IPS-18c (cell line): ENCODE measurements around the gene NNAT.

Source experiments
- H3K4me3 ChIP-seq: 2 replicates; pipeline ENCODE4 v1.7.0; 2013; ENCODE audit warnings: low read depth, mild to moderate bottlenecking, low read length, moderate library complexity; ENCODE audit not compliant: insufficient read depth
- H3K9me3 ChIP-seq: one replicate; pipeline ENCODE4 v1.6.1; 2013; ENCODE audit warnings: mild to moderate bottlenecking, low read length, moderate library complexity; ENCODE audit not compliant: control insufficient read depth, insufficient read depth

Gene NNAT

DNA sequence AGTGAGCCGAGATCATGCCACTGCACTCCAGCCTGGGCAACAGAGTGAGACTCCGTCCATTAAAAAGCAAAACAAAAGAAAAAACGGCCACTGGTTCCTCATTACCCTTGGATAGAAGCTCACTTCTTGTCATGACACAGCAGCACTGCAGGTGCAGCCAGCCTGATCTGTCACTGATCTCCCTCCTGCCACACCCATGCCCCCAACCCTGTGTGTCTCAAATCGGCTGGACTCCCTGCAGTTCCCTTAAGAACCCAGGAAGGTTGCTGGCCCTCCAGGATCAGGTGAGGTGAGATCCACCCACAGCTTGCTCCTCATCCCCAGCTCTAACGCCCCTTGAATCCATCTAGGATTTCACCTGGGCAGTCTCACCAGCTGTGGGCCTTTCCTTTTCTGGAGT, 26.3 kb upstream of the NNAT start:
- Histone ChIP-seq H3K9me3 (no peaks in the 10 kb centered on the region), H3K4me3 (no peak overlapping the region; the same call in 1 of the 2 replicates)

DNA sequence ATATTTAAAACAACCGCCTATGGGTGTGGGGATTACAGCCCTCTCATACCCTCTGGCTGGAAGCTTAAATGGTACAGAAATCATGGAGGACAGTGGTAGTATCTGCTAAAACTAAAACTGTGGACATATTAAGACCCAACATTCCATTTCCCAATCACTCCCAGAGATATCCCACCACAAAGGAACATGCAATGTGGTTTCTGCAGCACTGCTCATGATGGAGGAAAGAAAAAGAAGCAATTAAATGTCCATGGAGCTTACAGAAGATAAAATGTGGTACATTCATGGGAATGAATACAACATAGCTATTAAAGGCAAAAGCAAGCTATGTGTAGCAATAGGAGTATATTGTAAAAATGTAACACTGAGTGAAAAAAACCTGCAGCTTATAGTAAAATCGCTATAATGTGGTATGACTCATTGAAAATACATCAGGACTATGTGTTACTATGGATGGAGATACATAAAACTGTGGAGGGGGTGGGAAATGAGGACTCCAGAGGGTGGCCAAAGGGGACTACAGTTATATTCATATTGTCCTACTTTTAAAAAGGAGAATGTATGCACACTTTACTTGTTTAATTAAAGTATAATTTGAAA, 22.9 kb upstream of the NNAT start:
- Histone ChIP-seq H3K9me3 (no peaks in the 10 kb centered on the region), H3K4me3 (no peak overlapping the region)

DNA sequence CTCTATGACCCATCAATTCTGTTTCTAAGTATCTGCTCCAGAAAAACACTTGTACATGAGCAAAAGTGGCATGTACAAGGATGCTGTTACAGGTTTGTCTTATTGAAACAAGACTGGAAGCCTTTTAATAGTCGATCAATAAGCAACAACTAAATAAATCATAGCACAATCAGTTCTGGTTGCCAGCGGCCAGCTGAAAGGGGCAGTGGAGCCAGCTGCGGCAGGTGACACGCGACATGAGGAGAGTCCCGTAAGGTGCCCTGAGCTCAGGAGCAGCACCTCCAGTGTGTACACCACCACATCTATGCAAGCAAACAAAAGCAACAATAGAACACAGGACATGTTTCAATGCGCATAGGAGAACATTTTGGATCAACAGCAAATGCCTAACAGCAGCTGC, 20.7 kb upstream of the NNAT start:
- no peak overlapping the region for H3K4me3 ChIP-seq
- H3K9me3 ChIP-seq, result no peaks in the 10 kb centered on the region

DNA sequence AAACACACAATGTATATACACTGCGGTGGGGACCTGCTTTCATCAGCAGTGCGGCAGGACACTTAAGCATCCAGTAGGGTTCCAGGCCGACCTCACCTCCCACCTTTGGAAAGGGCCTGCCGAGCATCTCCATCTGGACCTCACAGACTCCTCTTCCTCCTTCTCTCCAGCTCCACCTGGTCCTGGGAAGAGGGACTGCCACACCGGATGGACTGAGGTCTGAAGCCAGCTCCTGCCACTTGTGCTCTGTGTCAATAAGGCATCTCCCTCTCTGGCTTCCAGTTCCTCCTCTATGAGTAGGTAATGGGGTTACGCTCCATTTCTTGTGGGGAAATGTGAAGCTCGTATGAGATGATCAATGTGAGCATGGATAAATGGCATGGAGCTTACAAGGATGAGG, 19.1 kb upstream of the NNAT start:
- H3K4me3 ChIP-seq, result no peak overlapping the region

DNA sequence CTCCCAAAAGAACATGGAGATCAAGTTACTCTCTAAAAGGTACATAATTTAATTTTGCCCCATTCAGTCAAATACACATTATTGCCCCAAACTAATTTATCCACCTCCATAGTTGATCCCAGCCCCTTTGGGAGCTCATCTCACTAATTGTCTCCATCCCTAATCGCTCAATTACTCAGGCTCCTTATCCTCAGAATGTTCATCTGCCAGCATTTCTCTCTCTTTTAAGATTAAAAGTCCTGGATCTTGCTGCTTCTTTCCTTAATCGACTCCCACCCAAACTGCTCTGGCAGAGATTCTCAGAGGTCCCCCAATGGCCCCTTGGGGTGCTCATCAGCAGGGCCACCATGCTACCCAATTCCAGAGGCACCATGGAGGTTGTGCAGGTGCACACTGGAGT, 18.4 kb upstream of the NNAT start:
- no peak overlapping the region for H3K4me3 ChIP-seq
- H3K9me3 ChIP-seq, result no peaks in the 10 kb centered on the region

More for the DNA sequence above, 19.1 kb upstream of the NNAT start:
- H3K9me3 ChIP-seq, result no peaks in the 10 kb centered on the region

DNA sequence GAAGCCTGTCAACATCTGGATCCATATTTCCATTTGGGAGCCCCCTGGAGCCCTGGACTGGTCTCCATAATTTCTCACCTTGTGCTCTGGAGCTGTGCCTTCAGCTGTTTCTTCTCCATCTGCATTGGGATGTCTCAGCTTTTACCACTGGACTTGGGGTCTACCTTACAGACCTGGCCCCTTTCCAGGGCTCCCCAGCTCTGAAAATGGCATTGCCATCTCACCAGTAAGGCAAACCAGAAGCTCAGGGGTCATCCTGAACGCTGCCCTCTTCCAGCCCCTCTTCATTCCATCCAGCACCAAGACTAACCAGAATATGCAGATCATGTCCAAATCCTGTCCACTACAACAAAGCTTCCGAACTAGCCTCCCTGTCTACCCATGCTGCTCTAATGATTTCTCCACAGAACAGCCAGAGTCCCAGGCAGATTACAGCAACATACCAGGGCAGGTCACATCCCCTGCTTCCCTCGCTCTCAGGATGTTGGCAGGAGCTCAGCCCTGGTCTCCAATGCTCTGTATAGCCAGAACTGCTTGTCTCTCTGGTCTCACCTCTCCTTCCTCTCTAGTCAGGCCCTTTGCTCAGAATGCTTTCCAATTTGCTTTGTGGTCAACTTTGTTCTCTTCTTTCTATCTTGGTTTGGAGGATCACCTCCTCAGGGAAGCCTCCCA, 17.7 kb upstream of the NNAT start:
- Histone ChIP-seq H3K9me3 (no peaks in the 10 kb centered on the region), H3K4me3 (no peak overlapping the region)

DNA sequence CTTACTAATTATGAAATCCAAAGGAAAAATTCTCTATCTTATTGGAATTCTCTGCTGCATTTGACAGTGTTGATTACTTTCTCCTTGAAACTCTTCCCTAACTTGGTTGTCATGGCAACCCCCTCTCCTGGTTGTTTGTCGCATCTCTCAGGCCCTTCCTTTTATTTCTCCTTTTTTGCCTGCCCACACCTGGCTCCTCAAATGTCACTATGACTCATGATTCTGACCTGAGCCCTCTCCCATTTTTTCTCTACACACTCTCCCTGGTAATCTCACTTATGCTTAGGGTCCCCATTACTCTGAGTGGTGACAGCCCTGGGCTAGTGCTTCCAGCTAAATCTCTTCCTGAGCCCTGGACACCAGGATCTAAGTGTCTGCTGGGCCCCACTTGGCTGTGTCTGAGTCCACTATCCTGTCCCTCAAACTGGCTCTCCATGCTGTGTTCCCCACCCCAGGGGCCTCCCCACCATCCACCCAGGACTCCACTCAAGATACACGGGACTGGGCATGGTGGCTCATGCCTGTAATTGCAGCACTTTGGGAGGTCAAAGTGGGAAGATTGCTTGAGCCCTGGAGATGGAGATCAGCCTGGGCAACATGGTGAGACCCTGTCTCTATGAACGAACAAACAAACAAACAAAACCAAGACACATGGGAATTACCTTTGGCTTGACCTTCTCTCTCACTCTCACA, 16.5 kb upstream of the NNAT start:
- H3K4me3 ChIP-seq, result no peak overlapping the region
- no peaks in the 10 kb centered on the region for H3K9me3 ChIP-seq

DNA sequence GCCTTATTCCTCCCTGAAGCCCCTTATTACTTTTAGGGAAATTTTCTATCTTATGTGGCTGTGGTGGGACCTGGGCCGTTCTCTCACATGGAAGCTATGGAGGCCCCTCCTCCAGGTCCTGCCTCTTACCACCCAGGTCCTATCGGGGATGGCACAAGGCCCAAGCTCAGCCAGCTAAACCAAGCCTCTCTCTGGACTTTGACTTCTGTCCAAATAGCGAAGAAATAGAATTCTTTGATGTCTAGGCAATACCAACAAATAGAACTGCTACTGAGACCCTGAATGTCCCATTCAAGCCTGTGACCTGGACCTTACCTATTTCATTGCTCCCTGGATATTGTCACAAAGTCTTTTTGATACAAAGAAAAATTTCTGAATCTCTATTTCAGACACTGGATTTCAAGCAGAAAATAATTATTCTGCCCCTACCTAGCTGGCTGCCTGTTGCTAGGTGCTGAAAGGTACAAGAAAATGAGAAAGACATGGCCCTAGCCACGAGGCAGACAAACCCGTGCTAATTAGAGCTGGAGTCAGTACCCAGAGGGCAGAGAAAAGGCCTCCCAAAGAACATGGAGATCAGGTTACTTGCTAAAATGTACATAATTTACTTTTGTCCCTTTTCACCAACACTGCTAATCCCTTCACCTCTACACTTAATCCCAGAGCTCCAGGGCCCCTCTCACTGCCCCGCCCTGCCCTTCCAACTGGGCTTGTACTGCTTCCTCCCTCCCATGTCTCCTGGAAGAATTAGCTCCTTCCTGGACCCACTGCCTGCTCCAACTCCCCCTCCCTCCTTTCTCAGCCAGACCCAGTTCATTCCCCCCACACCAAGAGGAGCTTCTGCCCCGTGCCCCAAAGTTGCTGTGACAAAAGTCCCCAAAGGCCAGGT, 15.5 kb upstream of the NNAT start:
- H3K4me3 ChIP-seq, result no peak overlapping the region
- H3K9me3 ChIP-seq, result no peaks in the 10 kb centered on the region

DNA sequence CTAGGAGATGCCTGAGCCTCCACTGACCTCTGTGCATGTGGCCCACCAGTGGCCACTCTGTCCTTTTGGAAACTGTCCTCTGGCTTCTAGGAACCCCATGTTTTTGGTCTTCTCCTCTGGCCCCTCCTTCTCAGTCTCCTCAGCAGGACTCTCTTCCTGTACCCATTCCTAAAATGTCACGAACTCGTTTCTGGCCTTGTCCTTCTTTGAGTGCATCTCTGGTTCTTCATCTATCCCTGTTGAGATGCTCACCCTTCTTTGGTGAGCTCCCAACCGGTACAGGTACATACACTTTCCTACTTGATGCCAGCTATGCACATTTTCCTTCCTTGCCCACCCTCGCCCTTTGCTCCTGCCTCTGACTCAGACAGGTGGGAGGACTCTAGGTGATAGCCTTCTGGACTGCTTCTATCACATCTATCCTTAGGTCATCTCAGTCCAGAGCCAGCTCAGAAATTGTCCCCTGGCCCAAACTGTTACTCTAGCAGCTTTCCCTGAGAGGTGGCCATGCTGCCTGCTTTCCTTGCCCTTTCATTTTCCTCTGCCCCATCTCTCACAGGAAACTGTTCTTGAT, 14.8 kb upstream of the NNAT start:
- H3K4me3 ChIP-seq, result no peak overlapping the region

DNA sequence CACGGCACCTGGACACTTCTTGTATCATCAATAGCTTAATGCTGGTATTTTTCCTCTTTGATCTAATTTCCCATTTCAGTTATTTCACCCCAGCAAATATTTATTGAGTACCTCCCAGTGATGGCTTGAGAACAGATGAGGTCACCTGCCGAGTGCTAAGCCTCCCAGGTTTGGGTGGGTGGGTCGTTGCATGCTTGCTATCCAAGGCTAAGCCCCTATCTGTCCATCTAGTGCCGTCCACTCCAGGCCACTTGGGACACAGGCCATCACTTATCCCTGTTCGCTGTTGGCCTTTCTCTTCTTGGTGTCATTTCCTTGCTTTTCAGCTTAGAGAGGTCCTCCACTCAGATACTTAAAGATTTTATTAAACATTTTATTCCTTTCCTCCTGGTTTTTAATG, 10.8 kb upstream of the NNAT start:
- Histone ChIP-seq H3K9me3 (no peaks in the 10 kb centered on the region), H3K4me3 (no peak overlapping the region)

More for the DNA sequence above, 14.8 kb upstream of the NNAT start:
- H3K9me3 ChIP-seq, result no peaks in the 10 kb centered on the region

DNA sequence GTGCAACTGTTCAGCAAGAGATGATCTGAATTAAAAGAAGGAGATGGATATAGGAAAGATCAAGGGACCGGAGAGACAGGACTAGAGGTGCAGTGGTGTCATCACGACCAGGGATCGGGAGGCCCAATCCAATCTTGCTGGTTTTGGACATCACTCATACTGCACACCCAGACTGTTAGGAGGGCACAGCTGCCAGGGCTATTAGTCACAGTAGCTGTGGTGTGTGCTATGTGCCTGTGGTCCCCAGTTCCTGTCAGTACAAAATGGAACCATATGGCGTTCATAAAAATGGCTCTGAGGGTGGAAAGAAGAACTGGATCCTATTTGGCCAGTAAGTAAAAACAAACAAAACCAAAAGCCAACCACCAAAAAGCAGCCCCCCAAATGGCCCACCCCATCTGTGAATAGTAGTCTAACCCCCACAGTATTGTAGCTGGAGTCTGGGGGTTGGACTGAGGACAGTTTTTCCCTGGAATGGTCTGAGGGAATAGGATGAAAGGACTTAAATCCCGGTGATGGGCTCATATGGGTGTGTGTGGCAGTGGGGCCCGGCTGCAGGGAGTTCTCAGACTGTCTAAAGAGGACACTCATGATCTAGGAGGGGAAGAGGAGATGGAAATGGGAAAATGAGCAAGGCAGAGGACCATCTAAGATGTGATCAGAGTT, 9.3 kb upstream of the NNAT start:
- no peaks in the 10 kb centered on the region for H3K9me3 ChIP-seq
- no peak overlapping the region for H3K4me3 ChIP-seq

DNA sequence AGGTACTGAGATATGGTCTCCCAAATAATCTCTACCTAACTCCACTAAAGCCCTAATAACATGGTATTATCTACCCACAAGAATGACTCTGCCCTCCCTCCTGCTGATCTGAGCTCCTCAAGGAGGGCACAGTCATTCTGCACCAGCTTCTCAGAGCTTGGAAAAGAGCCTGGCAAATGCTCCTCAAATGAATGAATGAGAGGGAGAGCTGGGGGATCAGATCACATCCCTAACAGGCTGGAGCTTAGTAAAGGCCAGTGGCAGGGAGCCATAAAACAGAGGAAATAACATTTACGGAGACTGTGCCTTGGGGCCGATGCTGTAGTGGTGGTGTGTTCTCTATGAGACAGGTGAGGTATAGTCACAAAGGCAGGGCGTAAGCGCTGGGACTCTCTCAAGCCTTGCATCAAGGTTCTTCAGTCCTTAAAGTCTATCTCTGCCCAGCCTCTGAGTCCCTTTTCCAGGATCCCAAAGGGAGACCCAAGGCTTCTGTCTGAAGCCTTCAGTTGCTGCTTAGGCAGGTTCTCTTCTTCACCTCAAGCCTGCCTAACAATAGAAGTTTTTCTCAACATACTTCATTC, 7.2 kb upstream of the NNAT start:
- H3K4me3 ChIP-seq, result no peak overlapping the region
- H3K9me3 ChIP-seq, result no peaks in the 10 kb centered on the region

DNA sequence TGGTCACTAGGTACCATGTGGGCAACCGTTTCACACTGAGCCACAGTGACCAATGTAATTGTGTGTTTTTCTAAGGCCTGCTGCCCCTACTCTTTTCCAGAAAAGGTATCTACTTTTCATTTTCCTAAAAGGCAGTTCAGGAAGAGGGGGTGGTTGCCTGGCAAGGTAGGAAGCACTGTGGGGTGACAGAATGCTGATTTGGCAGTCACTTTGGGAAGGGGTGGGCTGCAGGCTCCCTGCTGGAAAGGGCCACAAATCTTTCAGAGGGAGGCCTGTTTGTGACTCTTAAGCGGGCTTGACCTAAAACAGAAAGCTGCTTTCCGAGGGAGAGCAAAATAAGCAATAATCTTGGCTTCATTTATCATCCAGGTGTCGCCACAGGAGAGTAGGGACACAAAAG, 5.2 kb upstream of the NNAT start:
- no peak overlapping the region for H3K4me3 ChIP-seq
- no peaks in the 10 kb centered on the region for H3K9me3 ChIP-seq

DNA sequence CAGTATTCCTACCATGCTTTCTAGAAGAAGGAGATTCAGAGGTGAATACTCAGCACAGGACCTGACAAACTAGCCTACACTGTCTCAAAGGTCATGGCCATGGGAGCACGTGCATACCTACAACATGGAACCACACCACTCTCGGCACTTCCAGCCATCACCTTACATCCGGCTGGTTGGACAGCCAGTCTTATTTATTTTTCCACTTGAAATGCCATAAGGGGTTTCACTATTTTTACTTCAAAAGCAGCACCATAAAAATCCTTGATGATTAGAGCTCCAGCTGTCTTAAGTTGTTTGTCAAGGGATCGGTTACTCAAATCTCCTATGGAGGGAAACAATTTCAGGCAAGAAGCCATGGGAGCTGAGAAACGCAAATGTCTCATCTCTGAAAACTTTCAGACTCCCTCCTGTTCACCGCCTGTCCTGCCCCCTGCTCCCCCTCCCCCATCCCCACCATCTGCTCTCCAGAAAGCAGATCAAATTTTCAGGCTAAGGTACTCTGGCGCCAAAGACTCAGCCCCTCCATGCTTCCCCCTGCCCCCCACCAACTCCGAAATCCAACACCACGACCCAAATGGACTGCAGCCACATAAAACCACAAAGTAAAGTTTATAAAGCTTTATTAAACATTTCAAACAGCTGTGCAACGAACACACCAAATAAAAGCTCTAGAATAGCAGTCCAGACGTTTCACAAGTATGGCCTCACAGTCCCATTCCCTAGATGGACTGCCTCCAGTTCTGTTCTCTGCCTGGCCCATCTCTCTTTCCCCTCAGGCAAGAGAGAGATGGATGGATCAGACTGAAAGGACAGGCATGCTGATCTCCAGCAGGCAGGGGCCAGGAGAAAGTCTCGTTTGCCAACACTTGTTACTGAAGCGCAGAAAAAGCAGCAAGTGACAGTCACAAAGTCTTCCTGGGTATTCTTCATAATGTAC, 4.0 kb upstream of the NNAT start:
- Histone ChIP-seq H3K4me3 (no peak overlapping the region), H3K9me3 (peaks cover 3% of the 10 kb centered on the region)

DNA sequence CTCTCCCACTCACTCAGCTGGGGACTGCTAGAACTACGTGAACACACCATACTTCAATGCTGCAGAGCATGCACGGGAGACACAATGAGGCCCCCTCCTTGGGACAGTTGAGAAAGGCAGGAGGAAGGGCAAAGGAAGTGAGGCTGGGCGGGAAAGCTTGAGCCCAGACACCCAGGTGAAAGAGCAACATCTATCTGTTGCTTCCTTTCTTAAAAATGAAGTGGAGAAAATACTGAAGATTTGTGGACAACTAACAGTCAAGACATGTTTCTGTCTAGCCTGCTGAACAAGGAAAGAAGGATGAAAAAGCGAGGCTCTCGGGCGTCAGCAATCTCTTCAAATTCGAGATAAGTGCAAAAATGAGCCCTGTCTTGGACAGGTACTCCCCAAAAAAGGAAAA, 3.0 kb upstream of the NNAT start:
- no peak overlapping the region for H3K4me3 ChIP-seq
- H3K9me3 ChIP-seq, result peaks cover 3% of the 10 kb centered on the region
